HG02763 (cell line): ENCODE measurements around the gene SYF2.
"Not testable (repeated sequence)": the region's sequence is repeated elsewhere in the genome, so short reads cannot be mapped to it uniquely, and the experiment has no call there.

ENCODE experiments used
- ATAC-seq: cut with Tn5 transposase; IDR thresholded peaks from one replicate; pipeline ENCODE4 v1.9.1; 2021; ENCODE audit warnings: mild to moderate bottlenecking, moderate library complexity; ENCODE audit not compliant: unreplicated experiment

The SYF2 gene

GRCh38 chr1:25246600-25247023, 14.3 kb upstream of the SYF2 start:
- peak; percentile 17 for ATAC-seq

DNA sequence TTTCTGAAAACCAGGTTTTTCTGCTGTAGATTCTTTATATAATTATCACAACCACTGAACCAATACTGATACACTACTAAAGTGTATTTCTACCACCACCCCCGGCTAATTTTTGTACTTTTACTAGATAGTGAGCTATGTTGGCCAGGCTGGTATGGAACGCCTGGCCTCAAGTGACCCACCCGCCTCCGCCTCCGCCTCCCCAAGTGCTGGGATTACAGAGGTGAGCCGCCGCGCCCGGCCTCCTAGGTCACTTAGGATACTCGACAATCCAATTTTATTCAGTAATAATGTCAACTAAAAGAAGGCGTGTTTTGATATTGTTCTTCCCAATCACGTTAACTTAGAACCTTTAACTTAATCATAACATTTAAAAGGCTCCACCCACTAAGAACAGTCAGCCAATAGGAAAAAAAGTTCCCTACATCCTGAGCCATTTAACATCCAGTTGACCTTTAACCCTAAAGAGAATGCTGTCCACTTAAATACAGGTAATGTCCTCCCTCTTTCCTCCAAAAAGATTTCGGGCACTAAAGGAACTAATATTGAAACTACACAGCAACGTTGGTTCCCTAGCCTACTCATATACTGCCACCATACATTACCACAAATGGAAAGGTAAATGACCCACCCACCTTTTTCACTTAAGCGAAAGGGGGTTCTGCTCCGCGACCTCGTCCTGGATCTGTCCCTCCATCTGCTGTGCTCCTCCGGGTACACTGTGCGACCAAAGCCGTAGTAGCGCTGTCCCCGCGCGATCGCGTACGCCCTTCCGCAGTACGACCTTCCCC, 13.7 kb upstream of the SYF2 start:
- ATAC-seq: no peak

- ATAC-seq: no peak
Measured at GRCh38 chr1:25245393-25245792, 13.1 kb upstream of the SYF2 start.

- ATAC-seq: no peak
Measured at GRCh38 chr1:25243907-25244306, 11.6 kb upstream of the SYF2 start.

- ATAC-seq: peak; percentile 58
Measured at GRCh38 chr1:25239681-25240541, 7.6 kb upstream of the SYF2 start.

GRCh38 chr1:25238046-25238445, 5.7 kb upstream of the SYF2 start:
- ATAC-seq: no peak

DNA sequence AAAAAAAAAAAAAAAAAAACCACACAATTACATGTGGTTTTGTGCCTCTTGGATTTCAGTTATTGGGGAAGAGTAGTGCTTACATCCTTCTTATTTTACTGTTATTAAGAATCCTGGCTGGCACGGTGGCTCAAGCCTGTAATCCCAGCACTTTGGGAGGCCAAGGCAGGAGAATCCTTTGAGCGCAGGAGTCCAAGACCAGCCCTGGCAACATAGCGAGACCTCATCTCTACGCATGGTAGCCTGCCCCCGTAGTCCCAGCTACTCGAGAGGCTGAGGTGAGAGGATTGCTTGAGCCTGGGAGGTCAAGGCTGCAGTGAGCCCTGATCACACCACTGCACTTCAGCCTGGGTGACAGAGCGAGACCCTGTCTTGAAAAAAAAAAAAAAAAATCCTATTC, 4.0 kb upstream of the SYF2 start:
- ATAC-seq: not testable (repeated sequence)

DNA sequence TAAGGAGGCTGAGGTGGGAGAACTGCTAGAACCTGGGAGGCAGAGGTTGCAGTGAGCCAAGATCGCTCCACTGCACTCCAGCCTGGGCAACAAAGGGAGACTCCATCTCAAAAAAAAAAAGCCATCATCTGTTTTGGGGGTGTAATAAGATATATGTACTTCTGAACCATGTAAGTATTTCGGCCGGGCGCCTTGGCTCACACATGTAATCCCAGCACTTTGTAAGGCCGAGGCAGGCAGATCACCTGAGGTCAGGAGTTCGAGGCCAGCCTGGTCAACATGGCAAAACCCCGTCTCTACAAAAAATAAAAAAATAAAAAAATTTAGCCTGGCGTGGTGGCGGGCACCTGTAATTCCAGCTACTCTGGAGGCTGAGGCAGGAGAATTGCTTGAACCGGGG, 3.1 kb upstream of the SYF2 start:
- not testable (repeated sequence) for ATAC-seq

DNA sequence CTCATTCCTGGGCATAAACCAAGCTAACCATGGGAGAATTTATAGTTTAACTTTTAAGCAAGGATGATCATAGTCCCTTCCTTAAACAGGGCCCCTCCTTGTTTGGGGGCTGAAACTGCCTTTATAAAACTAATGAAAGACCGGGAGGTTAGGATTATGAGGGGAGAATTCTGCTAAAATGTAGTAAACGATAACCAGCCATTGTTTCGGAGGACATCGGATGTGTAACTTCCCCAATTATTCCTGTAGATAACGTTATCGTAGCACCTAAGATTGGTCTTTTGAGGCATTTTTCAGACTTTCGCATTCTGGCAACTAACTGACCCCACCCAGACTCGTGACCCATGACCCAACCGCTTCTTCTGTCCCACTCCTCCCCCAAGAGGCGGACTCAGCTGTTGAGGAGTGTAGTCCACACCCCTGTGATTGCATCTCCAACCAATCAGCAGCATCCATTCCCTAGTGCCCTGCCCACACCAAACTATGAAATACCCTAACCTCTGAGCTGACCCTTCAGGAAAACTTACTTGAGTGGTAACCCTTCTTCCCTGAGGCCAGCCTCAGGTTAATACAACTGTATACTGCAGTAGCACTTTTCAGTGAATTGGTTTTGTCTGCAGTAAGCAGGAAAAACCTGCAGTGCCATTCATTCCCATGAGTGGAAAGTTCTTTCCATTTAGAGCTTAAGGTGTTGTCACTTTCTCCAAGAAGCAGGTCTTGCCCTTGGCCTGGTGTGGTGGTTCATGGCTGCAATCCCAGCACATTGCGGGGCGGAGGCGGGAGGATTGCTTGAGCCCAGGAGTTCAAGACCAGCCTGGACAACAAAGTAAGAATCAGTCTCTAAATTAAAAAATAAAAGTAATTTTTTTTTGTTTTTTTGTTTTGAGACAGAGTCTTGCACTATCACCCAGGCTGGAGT, 823 bp upstream of the SYF2 start:
- peak; percentile 51 for ATAC-seq

DNA sequence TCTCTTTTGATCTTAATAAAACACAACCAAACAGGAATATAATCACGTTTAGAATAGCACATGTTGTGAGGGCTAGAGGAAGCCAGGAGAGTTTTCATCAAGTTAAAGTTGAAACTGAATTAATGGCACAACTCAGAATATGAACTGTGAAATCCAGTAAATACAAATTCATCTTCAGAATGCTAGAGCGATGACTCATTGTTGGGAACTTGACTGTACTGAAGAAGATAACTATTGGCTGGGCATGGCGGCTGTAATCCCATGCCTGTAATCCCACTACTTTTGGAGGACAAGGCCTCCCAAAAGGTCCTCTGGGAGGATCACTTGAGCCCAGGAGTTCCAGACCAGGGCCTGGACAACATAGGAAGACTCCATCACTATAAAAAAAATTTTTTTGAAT, 8.8 kb downstream of the SYF2 start:
- ATAC-seq: no peak

DNA sequence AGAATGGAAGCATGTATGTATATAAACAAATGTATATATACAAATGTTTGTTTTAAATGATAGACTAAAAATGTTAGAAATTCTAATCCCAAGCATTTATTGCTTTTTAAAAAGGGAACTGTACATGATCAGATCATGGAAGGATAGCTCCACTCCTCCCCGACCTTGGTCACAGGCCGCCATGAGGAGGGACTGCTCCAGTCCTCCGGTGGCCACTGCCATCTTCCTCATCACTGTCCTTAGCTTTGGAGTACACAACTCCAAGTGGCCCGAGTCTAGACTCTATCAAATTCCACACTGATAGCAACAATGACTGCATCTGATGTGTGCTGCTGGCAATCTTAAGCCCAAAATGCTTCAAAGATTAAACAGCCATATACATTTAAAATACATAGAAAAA, 9.7 kb downstream of the SYF2 start:
- no peak for ATAC-seq

DNA sequence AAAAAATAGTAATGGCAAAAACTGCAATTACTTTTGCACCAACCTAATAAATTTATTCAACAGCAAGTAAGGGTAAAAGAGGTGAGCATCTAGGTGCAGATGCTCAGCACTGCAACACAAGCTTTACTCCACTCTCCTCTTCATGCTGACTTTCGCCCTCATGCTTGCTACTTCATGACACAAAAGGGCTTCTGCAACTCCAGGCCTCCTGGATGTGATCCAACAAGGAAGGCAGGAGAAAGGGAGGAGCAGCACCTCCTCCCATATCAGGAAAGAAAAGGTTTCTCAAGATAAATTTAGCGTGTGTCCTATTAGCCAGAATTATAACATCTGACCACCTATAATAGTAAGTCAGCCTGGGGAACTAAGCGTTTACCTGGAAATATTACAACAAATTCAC, 11.6 kb downstream of the SYF2 start:
- no peak for ATAC-seq

GRCh38 chr1:25219661-25220251, 12.5 kb downstream of the SYF2 start:
- no peak for ATAC-seq

GRCh38 chr1:25217598-25218232, 14.6 kb downstream of the SYF2 start:
- no peak for ATAC-seq

GRCh38 chr1:25217015-25217414, 15.3 kb downstream of the SYF2 start:
- ATAC-seq: no peak

DNA sequence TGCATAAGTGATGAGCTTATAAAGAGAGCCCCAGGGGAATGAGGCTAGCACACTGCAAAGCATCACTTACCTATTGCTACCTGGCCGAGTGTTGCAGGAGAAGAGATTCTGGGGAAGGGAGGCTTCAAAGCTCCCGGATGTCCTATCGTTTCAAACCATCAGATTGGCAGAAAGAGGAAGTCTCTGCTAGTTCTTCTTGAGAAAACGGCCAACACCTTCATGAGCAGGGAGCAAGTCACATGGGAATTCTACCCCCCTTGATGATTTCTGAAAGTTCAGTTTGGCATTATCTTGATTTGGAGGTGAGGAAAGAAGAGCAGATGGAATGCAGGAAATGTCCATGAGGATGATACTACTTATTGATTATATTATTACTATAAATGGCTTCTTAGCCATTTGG, 16.2 kb downstream of the SYF2 start:
- ATAC-seq: no peak

- ATAC-seq: no peak
Measured at GRCh38 chr1:25212725-25213124, 19.6 kb downstream of the SYF2 start.

DNA sequence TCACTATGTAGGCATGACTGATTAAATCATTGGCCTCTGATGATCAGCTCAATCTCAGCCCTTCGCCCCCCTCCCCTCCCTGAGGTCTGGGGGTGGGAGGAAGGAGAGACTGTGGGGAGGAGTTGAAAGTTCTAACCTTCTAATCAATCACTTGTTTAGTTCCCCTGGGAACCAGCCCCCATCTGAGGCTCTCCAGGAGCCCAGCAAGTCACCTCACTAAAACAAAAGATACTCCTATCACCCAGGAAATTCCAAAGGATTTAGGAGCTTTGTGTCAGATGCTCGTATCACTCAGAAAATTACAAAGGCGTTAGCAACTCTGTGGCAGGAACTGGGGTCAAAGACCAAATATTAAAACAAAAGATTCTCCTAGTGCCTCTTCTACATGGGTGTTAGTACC, 21.6 kb downstream of the SYF2 start:
- no peak for ATAC-seq

DNA sequence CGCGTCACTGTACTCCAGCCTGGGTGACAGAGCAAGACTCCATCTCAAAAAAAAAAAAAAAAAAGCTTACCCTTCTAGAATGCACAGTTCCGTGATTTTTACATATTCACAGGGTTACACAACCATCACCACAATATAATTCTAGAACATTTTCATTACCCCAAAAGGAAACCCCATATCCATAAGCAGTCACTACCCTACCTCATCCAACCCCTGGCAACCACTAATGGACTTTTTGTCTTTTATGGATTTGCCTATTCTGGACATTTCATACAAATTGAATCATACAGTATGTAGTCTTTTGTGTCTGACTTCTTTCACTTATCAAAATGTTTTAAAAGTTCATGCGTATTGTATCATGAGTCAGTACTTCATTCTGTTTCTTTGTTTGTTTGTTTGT, 22.8 kb downstream of the SYF2 start:
- no peak for ATAC-seq

DNA sequence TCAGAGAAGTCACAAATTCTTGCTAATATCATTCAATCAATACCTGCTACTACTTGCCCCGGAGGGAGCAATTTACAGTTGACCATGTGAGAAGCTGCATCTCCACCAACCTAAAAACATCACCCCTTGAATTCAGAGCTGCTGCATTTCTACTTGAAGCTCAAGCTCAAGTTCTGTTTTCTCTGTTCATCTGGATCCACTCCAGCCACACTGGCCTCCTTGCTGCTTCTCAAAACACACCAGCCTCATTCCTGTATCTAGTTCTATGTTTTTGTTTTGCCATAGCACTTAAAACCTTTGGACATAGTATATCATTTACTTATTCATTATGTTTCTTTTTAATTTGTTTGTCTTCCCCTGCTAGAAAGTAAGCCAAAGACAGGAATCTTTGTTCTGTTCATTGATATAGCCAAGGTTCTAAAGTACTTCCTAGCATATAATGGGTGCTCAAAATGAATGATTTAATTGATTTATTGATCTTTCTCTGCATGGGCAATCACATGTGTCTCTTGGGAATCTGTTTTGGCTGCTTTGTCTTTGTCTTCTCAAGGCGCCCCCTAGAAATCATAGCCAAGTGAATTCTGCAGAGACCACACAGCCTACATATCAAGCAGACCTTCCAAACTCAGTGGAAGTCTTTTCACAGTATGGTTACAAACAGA, 23.6 kb downstream of the SYF2 start:
- ATAC-seq: no peak
